OCI-LY7 (cell line): Measurements from ENCODE around the gene GPR78. TPM values are rescaled to one million over a fixed set of nuclear protein-coding genes. Genes with fewer than 3 reads are reported as not detected.

Experiments used
- BruUV-seq: library from RNA; stranded (reverse); fragments of 400-500 nt; replicated peaks from 2 replicates; lab custom pipeline; 2021; lab: Mats Ljungman, UMichigan
- CTCF ChIA-PET: fragments of 300-600 bp; sonication (Branson Sonifier 250); formaldehyde crosslinking; loops from one replicate; lab custom pipeline; 2022; ENCODE audit warnings: antibody characterized with exemption; ENCODE audit not compliant: unreplicated experiment; lab: Charles Lee
- POLR2A ChIA-PET: fragments of 300-600 bp; sonication (Branson Sonifier 250); formaldehyde crosslinking; loops from one replicate; lab custom pipeline; 2022; ENCODE audit warnings: antibody characterized with exemption; lab: Charles Lee
- DNase-seq: peaks from one replicate; pipeline ENCODE4 v3.0.0-alpha.2; 2015; ENCODE audit warnings: low spot score
- H2AFZ ChIP-seq: fragments of 200-600 bp; sonication (generic), shearing (Covaris generic); 2 replicates; pipeline ENCODE4 v1.6.1; 2014; ENCODE audit warnings: mild to moderate bottlenecking, antibody characterized with exemption, low read length, moderate library complexity
- H3K27ac ChIP-seq: fragments of 200-600 bp; sonication (generic); 2 replicates; pipeline ENCODE4 v1.5.1; 2014; ENCODE audit warnings: mixed run types, low read depth, mild to moderate bottlenecking, moderate library complexity, low read length, inconsistent platforms; ENCODE audit not compliant: poor library complexity, severe bottlenecking
- H3K36me3 ChIP-seq: fragments of 200-600 bp; sonication (generic); 2 replicates; pipeline ENCODE4 v1.6.1; 2014; ENCODE audit warnings: mild to moderate bottlenecking, antibody characterized with exemption, low read length, moderate library complexity, mixed read lengths; ENCODE audit not compliant: insufficient read depth
- H3K4me1 ChIP-seq: fragments of 200-600 bp; sonication (generic); 2 replicates; pipeline ENCODE4 v1.5.1; 2014; ENCODE audit warnings: mild to moderate bottlenecking, low read length; ENCODE audit not compliant: insufficient read depth, poor library complexity, severe bottlenecking
- H3K4me2 ChIP-seq: fragments of 200-600 bp; sonication (generic); 2 replicates; pipeline ENCODE4 v1.6.1; 2014; ENCODE audit warnings: mild to moderate bottlenecking, low read length
- H3K4me3 ChIP-seq: fragments of 200-600 bp; sonication (generic); 2 replicates; pipeline ENCODE4 v1.5.1; 2014; ENCODE audit warnings: mild to moderate bottlenecking, low read depth, low read length; ENCODE audit not compliant: poor library complexity, severe bottlenecking
- H3K79me2 ChIP-seq: fragments of 200-600 bp; sonication (generic); 2 replicates; pipeline ENCODE4 v1.6.1; 2016; ENCODE audit warnings: low read depth, mild to moderate bottlenecking, low read length, moderate library complexity, mixed read lengths; ENCODE audit not compliant: insufficient read depth
- H3K9me2 ChIP-seq: fragments of 200-600 bp; sonication (generic); 2 replicates; pipeline ENCODE4 v1.6.1; 2016; ENCODE audit warnings: mild to moderate bottlenecking, low read length, mixed read lengths; ENCODE audit not compliant: insufficient read depth
- H3K9me3 ChIP-seq: fragments of 200-600 bp; sonication (generic); 2 replicates; pipeline ENCODE4 v1.6.1; 2014; ENCODE audit warnings: mild to moderate bottlenecking, mixed run types, low read length, mixed read lengths
- H4K20me1 ChIP-seq: fragments of 200-600 bp; sonication (generic); 2 replicates; pipeline ENCODE4 v1.6.1; 2014; ENCODE audit warnings: mild to moderate bottlenecking, antibody characterized with exemption, low read length, moderate library complexity, mixed read lengths; ENCODE audit not compliant: insufficient read depth
- CTCF ChIP-seq: fragments of 200-600 bp; sonication (generic); conservative IDR thresholded peaks from 2 replicates; pipeline ENCODE4 v1.5.1; 2014; ENCODE audit warnings: mild to moderate bottlenecking, antibody characterized with exemption, low read length, moderate library complexity, mixed read lengths
- EZH2phosphoT487 ChIP-seq: fragments of 200-600 bp; sonication (generic); IDR thresholded peaks from 2 replicates; pipeline ENCODE4 v1.6.1; 2018; ENCODE audit warnings: low read depth, borderline replicate concordance, mild to moderate bottlenecking, mixed run types, antibody characterized with exemption, low read length, moderate library complexity, mixed read lengths
- intact Hi-C: fragments of 100-400 bp; cut with micrococcal nuclease; formaldehyde crosslinking; loops from one replicate; pipeline ENCODE4 v1.10.0; 2022; ENCODE audit not compliant: unreplicated experiment
- total RNA-seq, 2 experiments: library from RNA; depleted of rRNA in 1 of 2; stranded (reverse); fragments of >200 nt in 1 of 2; shearing (Covaris generic) in 1 of 2; gene quantifications; 2 replicates each; pipeline ENCODE4 v1.2.3, GENCODE V29; 2014 to 2022

Gene GPR78
- total RNA-seq, 2 experiments from 2014 or later: not detected

- no peaks in the 10 kb centered on the region for H4K20me1 ChIP-seq
- H3K27ac ChIP-seq: no peak overlapping the region
- no peak for DNase-seq
- intact Hi-C loops: no loop called here
- ChIA-PET CTCF (no interaction called here), POLR2A (no interaction called here)
- no peak overlapping the region for H3K4me3 ChIP-seq
- H3K9me2 ChIP-seq: no peaks in the 10 kb centered on the region
- no peak overlapping the region for H2AFZ ChIP-seq
- no peaks in the 10 kb centered on the region for H3K4me1 ChIP-seq
- BruUV-seq: no TSS peak
- H3K9me3 ChIP-seq: no peaks in the 10 kb centered on the region
- TF ChIP-seq CTCF: no peak
- TF ChIP-seq EZH2phosphoT487: no peak
- no peak overlapping the region for H3K4me2 ChIP-seq
- no peaks in the 10 kb centered on the region for H3K79me2 ChIP-seq
- no peaks in the 10 kb centered on the region for H3K36me3 ChIP-seq
Observed at GRCh38 chr4:8577046-8577445, 3.1 kb upstream of the GPR78 start.

- BruUV-seq: no TSS peak
- no peak for TF ChIP-seq CTCF
- no peak for TF ChIP-seq EZH2phosphoT487
- no peaks in the 10 kb centered on the region for H3K79me2 ChIP-seq
- H3K36me3 ChIP-seq: no peaks in the 10 kb centered on the region
- H2AFZ ChIP-seq: no peak overlapping the region
- no peak overlapping the region for H3K27ac ChIP-seq
- no peak for DNase-seq
- ChIA-PET CTCF (no interaction called here), POLR2A (no interaction called here)
- intact Hi-C loops: no loop called here
- H3K4me2 ChIP-seq: no peak overlapping the region
- H4K20me1 ChIP-seq: no peaks in the 10 kb centered on the region
- H3K4me1 ChIP-seq: no peaks in the 10 kb centered on the region
- no peak overlapping the region for H3K4me3 ChIP-seq
- H3K9me3 ChIP-seq: no peaks in the 10 kb centered on the region
- H3K9me2 ChIP-seq: no peaks in the 10 kb centered on the region
Observed at GRCh38 chr4:8577972-8578371, 2.2 kb upstream of the GPR78 start.

DNA sequence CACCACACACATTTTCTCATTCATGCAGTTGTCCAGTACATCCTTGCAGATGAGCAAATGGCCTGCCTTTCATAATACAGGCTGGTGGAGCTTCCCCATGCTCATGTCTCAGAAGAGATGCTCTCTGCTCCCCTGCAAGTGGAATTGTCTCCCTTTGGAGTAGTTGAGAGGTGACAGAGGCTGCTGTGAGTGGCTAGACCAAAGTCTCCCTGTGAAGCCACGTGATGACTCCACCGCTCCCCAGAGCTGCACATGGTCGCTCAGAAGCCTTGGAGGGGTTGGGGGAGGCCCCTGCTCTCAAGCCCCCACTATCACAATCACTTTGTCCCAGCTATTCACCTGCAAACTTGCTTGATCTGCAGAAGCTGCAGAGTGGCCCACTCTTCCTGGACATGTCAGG lies 1.5 kb upstream of the GPR78 start:
- H3K27ac ChIP-seq: no peak overlapping the region
- DNase-seq: no peak
- no peak overlapping the region for H3K4me3 ChIP-seq
- no peaks in the 10 kb centered on the region for H3K79me2 ChIP-seq
- no peaks in the 10 kb centered on the region for H3K36me3 ChIP-seq
- BruUV-seq: no TSS peak
- TF ChIP-seq CTCF: no peak
- no peak for TF ChIP-seq EZH2phosphoT487
- no peak overlapping the region for H2AFZ ChIP-seq
- H4K20me1 ChIP-seq: no peaks in the 10 kb centered on the region
- H3K9me2 ChIP-seq: no peaks in the 10 kb centered on the region
- H3K4me2 ChIP-seq: no peak overlapping the region
- POLR2A ChIA-PET: no interaction called here
- CTCF ChIA-PET: no interaction called here
- intact Hi-C loops: no loop called here
- no peaks in the 10 kb centered on the region for H3K9me3 ChIP-seq
- no peaks in the 10 kb centered on the region for H3K4me1 ChIP-seq
